ENCODE measurements around the gene ECD. TPM values are rescaled to one million over a fixed set of nuclear protein-coding genes. Genes with fewer than 3 reads are reported as not detected.

The ECD gene
- total RNA-seq, 1 donor from 2014 or later = 38.4 TPM

- TF ChIP-seq, protein P1, sequence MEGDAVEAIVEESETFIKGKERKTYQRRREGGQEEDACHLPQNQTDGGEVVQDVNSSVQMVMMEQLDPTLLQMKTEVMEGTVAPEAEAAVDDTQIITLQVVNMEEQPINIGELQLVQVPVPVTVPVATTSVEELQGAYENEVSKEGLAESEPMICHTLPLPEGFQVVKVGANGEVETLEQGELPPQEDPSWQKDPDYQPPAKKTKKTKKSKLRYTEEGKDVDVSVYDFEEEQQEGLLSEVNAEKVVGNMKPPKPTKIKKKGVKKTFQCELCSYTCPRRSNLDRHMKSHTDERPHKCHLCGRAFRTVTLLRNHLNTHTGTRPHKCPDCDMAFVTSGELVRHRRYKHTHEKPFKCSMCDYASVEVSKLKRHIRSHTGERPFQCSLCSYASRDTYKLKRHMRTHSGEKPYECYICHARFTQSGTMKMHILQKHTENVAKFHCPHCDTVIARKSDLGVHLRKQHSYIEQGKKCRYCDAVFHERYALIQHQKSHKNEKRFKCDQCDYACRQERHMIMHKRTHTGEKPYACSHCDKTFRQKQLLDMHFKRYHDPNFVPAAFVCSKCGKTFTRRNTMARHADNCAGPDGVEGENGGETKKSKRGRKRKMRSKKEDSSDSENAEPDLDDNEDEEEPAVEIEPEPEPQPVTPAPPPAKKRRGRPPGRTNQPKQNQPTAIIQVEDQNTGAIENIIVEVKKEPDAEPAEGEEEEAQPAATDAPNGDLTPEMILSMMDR (IDR thresholded peaks at IDR 0.05; ENCODE audit: insufficient read depth, low read length, poor library complexity, severe bottlenecking) = no peak
- no peak overlapping the region for H3K4me3 ChIP-seq (ENCODE audit: low read depth, low read length)
- no peaks in the 10 kb centered on the region for H3K27me3 ChIP-seq (ENCODE audit: control insufficient read depth, insufficient read depth, low read length)
- H3K36me3 ChIP-seq (ENCODE audit: control insufficient read depth, insufficient read depth, low read length) = no peaks in the 10 kb centered on the region
- DNase-seq (ENCODE audit: low read depth) = no peak
Measured at GRCh38 chr10:73136627-73137026, 31.2 kb downstream of the ECD start.

DNA sequence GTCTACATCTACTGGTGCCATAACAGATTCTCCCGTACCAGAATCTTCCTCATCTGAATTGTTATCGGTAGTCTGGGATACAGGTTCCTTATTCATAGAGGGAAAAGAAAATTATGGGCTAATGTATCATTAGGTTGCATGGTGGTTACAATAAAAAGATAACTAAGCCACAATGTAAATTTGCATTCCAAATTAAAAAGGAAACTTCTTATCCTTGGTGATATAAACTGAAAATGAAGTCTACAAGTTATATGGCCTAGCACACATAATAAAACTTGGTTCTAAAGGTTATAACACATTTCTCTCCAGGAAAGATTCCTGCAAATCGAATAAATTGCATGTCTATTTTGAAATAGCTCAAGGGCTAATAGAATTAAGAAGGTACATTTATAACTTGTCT lies 33.1 kb downstream of the ECD start:
- no peak for DNase-seq (ENCODE audit: low read depth)

DNA sequence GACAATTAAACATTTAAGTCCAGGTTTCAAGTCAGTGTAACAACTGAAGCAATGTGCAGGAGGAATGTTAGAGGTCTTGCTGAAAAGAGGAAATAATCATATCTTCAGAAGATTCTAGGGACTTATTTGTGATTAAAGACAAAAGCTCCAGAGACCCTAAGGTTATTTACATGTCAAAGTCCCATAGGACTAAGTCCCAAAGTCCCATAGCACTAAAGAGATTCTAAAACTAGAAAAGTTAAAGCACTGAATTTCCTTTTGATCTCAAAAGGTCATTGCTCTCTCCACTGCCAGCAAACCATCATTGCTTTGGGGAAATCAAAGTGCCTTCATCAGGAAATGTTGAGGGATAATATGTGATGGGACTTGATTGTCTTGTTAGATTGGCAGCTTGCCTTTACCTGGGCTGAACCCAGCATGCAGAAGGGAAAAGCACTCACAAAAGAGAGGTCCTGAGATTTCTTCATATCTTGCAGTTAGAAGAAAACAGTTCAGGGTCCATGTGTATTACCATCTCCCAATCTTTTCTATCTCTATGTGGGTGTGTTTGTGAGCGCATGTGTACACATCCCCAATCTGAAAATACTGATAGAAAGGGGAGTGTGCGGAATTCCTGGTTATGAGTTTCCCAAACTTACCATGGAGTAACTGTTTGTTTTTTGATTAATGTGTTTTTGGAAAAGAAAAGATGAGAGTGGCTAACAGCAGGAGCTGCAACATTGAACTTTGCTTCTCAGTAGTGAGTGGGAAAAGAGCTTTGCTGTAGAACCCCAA lies 35.7 kb downstream of the ECD start:
- DNase-seq (ENCODE audit: low read depth) = no peak
- no peaks in the 10 kb centered on the region for H3K27me3 ChIP-seq (ENCODE audit: control insufficient read depth, insufficient read depth, low read length)
- TF ChIP-seq, protein P1 (IDR thresholded peaks at IDR 0.05; ENCODE audit: insufficient read depth, low read length, poor library complexity, severe bottlenecking) = no peak
- H3K36me3 ChIP-seq (ENCODE audit: control insufficient read depth, insufficient read depth, low read length) = no peaks in the 10 kb centered on the region
- no peak overlapping the region for H3K4me3 ChIP-seq (ENCODE audit: low read depth, low read length)

More for the DNA sequence above, 33.1 kb downstream of the ECD start:
- TF ChIP-seq, protein P1 (IDR thresholded peaks at IDR 0.05; ENCODE audit: insufficient read depth, low read length, poor library complexity, severe bottlenecking) = no peak
- no peak overlapping the region for H3K4me3 ChIP-seq (ENCODE audit: low read depth, low read length)
- no peaks in the 10 kb centered on the region for H3K27me3 ChIP-seq (ENCODE audit: control insufficient read depth, insufficient read depth, low read length)
- no peaks in the 10 kb centered on the region for H3K36me3 ChIP-seq (ENCODE audit: control insufficient read depth, insufficient read depth, low read length)

- Histone ChIP-seq H3K36me3 (ENCODE audit: control insufficient read depth, insufficient read depth, low read length) (no peaks in the 10 kb centered on the region), H3K4me3 (ENCODE audit: low read depth, low read length) (no peak overlapping the region), H3K27me3 (ENCODE audit: control insufficient read depth, insufficient read depth, low read length) (no peaks in the 10 kb centered on the region)
- TF ChIP-seq, protein P1 (IDR thresholded peaks at IDR 0.05; ENCODE audit: insufficient read depth, low read length, poor library complexity, severe bottlenecking) = no peak
- DNase-seq (ENCODE audit: low read depth) = no peak
Measured at GRCh38 chr10:73131301-73131700, 36.5 kb downstream of the ECD start.

GRCh38 chr10:73126343-73126742 lies 41.5 kb downstream of the ECD start:
- H3K36me3 ChIP-seq (ENCODE audit: control insufficient read depth, insufficient read depth, low read length) = no peaks in the 10 kb centered on the region
- DNase-seq (ENCODE audit: low read depth) = no peak
- TF ChIP-seq, protein P1 (IDR thresholded peaks at IDR 0.05; ENCODE audit: insufficient read depth, low read length, poor library complexity, severe bottlenecking) = no peak
- no peaks in the 10 kb centered on the region for H3K27me3 ChIP-seq (ENCODE audit: control insufficient read depth, insufficient read depth, low read length)
- no peak overlapping the region for H3K4me3 ChIP-seq (ENCODE audit: low read depth, low read length)

- Histone ChIP-seq H3K27me3 (ENCODE audit: control insufficient read depth, insufficient read depth, low read length) (no peaks in the 10 kb centered on the region), H3K36me3 (ENCODE audit: control insufficient read depth, insufficient read depth, low read length) (no peaks in the 10 kb centered on the region), H3K4me3 (ENCODE audit: low read depth, low read length) (no peak overlapping the region)
- TF ChIP-seq, protein P1 (IDR thresholded peaks at IDR 0.05; ENCODE audit: insufficient read depth, low read length, poor library complexity, severe bottlenecking) = no peak
- no peak for DNase-seq (ENCODE audit: low read depth)
Measured at GRCh38 chr10:73119952-73120351, 47.9 kb downstream of the ECD start.

Data from kidney epithelial cell (primary cell).